Calu3 (cell line): ENCODE results near the gene GLS. TPM values are rescaled to one million over a fixed set of nuclear protein-coding genes. Genes with fewer than 3 reads are reported as not detected.

Experiments
- BruUV-seq: library from RNA; stranded (reverse); fragments of 400-500 nt; replicated peaks from 2 replicates; lab custom pipeline; 2021; lab: Mats Ljungman, UMichigan
- CTCF ChIA-PET: fragments of 300-600 bp; sonication (Branson Sonifier 250); formaldehyde crosslinking; loops from one replicate; lab custom pipeline; 2022; ENCODE audit warnings: antibody characterized with exemption; lab: Charles Lee
- DNase-seq: peaks from one replicate; pipeline ENCODE4 v3.0.0; 2022
- H3K27ac Mint-ChIP-seq: one replicate; pipeline ENCODE4 v1.8.0; 2022; ENCODE audit warnings: mixed read lengths; ENCODE audit not compliant: unreplicated experiment
- H3K27me3 Mint-ChIP-seq: one replicate; pipeline ENCODE4 v1.8.0; 2022; ENCODE audit warnings: mixed read lengths; ENCODE audit not compliant: unreplicated experiment
- H3K36me3 Mint-ChIP-seq: one replicate; pipeline ENCODE4 v1.8.0; 2022; ENCODE audit warnings: mild to moderate bottlenecking, moderate library complexity, mixed read lengths; ENCODE audit not compliant: insufficient read depth, unreplicated experiment
- H3K4me1 Mint-ChIP-seq: one replicate; pipeline ENCODE4 v1.8.0; 2022; ENCODE audit warnings: mild to moderate bottlenecking, low read depth, mixed read lengths; ENCODE audit not compliant: unreplicated experiment
- H3K4me3 Mint-ChIP-seq: one replicate; pipeline ENCODE4 v1.8.0; 2022; ENCODE audit warnings: mild to moderate bottlenecking, low read depth, moderate library complexity, mixed read lengths; ENCODE audit not compliant: unreplicated experiment
- H3K9me3 Mint-ChIP-seq: one replicate; pipeline ENCODE4 v1.8.0; 2022; ENCODE audit warnings: low read depth, mixed read lengths; ENCODE audit not compliant: unreplicated experiment
- CTCF ChIP-seq: fragments of 200-600 bp; IDR thresholded peaks from one replicate; pipeline ENCODE4 v1.8.0; 2022; ENCODE audit warnings: antibody characterized with exemption; ENCODE audit not compliant: unreplicated experiment
- intact Hi-C: fragments of 100-400 bp; cut with micrococcal nuclease; formaldehyde crosslinking; loops from one replicate; pipeline ENCODE4 v1.10.0; 2022; ENCODE audit not compliant: unreplicated experiment
- total RNA-seq: library from RNA; stranded (reverse); gene quantifications from 2 replicates; pipeline ENCODE4 v1.2.3, GENCODE V29; 2022

The GLS gene
- total RNA-seq, 1 experiment from 2014 or later = 115 TPM

- Mint-ChIP-seq H3K4me1 (no peaks in the 10 kb centered on the region), H3K27me3 (no peaks in the 10 kb centered on the region), H3K4me3 (no peak overlapping the region), H3K27ac (no peak overlapping the region), H3K36me3 (peaks cover 30% of the 10 kb centered on the region), H3K9me3 (peaks cover 1% of the 10 kb centered on the region)
- no TSS peak for BruUV-seq
- no peak for TF ChIP-seq CTCF
- intact Hi-C loops = no loop called here
- CTCF ChIA-PET = no interaction called here
- DNase-seq = no peak
Measured at GRCh38 chr2:190877436-190877835, 3.2 kb upstream of the GLS start.

- Mint-ChIP-seq H3K4me3 (peak overlapping the region; percentile 97), H3K27ac (peak overlapping the region; percentile 100), H3K4me1 (peaks cover 11% of the 10 kb centered on the region), H3K36me3 (peaks cover 53% of the 10 kb centered on the region), H3K27me3 (no peaks in the 10 kb centered on the region), H3K9me3 (no peaks in the 10 kb centered on the region)
- intact Hi-C loops = loop anchor here (5.0 kb wide), 1 partner anchor 68 kb away; no protein-coding TSS in a partner anchor
- TF ChIP-seq CTCF = no peak
- CTCF ChIA-PET = interaction anchor here (0.6 to 1.2 kb wide), 3 partner anchors 13 to 91 kb away, joined by 3 to 5 read pairs (median 3); no protein-coding TSS in a partner anchor
- no peak for DNase-seq
- BruUV-seq = TSS peak; percentile 39
Measured at GRCh38 chr2:190879474-190880377, 895 bp upstream of the GLS start.

- CTCF ChIA-PET = interaction anchor here (0.6 to 1.0 kb wide), 3 partner anchors 9 to 673 kb away, joined by 3 to 4 read pairs (median 3); no protein-coding TSS in a partner anchor
- H3K4me3 Mint-ChIP-seq = peak overlapping the region; percentile 97
- TF ChIP-seq CTCF = no peak
- intact Hi-C loops = loop anchor here (5.0 kb wide), 1 partner anchor 66 kb away; no protein-coding TSS in a partner anchor
- BruUV-seq = no TSS peak
- H3K27me3 Mint-ChIP-seq = no peaks in the 10 kb centered on the region
- no peaks in the 10 kb centered on the region for H3K9me3 Mint-ChIP-seq
- DNase-seq = no peak
- peaks cover 59% of the 10 kb centered on the region for H3K36me3 Mint-ChIP-seq
- H3K27ac Mint-ChIP-seq = peak overlapping the region; percentile 100
- H3K4me1 Mint-ChIP-seq = peaks cover 20% of the 10 kb centered on the region
Measured at GRCh38 chr2:190881084-190881597, 520 bp downstream of the GLS start.

- TF ChIP-seq CTCF = no peak
- Mint-ChIP-seq H3K9me3 (no peaks in the 10 kb centered on the region), H3K27ac (peak overlapping the region; percentile 100), H3K4me1 (peaks cover 20% of the 10 kb centered on the region), H3K36me3 (peaks cover 59% of the 10 kb centered on the region), H3K4me3 (peak overlapping the region; percentile 97), H3K27me3 (no peaks in the 10 kb centered on the region)
- CTCF ChIA-PET = interaction anchor here (0.7 to 1.0 kb wide), 2 partner anchors 9 to 66 kb away, joined by 3 to 4 read pairs; no protein-coding TSS in a partner anchor
- BruUV-seq = TSS peak; percentile 75
- DNase-seq = peak; percentile 69
- intact Hi-C loops = loop anchor here (2.0 to 5.0 kb wide), 2 partner anchors 45 to 65 kb away; no protein-coding TSS in a partner anchor
Measured at GRCh38 chr2:190881598-190882410, 1.2 kb downstream of the GLS start.
